Stimulated activated CD8-positive, alpha-beta memory T cell treated with anti-CD3 and anti-CD28 coated beads, Interleukin-15, amount 100 ng/mL, for 48 hours (primary cell): ENCODE data around the gene PPFIBP2.

Experiments used
- DNase-seq, 2 donors: peaks; one replicate each; pipeline ENCODE4 v3.0.0-alpha.2; 2020; ENCODE audit warnings: low read depth in 2 of 2

The PPFIBP2 gene

DNA sequence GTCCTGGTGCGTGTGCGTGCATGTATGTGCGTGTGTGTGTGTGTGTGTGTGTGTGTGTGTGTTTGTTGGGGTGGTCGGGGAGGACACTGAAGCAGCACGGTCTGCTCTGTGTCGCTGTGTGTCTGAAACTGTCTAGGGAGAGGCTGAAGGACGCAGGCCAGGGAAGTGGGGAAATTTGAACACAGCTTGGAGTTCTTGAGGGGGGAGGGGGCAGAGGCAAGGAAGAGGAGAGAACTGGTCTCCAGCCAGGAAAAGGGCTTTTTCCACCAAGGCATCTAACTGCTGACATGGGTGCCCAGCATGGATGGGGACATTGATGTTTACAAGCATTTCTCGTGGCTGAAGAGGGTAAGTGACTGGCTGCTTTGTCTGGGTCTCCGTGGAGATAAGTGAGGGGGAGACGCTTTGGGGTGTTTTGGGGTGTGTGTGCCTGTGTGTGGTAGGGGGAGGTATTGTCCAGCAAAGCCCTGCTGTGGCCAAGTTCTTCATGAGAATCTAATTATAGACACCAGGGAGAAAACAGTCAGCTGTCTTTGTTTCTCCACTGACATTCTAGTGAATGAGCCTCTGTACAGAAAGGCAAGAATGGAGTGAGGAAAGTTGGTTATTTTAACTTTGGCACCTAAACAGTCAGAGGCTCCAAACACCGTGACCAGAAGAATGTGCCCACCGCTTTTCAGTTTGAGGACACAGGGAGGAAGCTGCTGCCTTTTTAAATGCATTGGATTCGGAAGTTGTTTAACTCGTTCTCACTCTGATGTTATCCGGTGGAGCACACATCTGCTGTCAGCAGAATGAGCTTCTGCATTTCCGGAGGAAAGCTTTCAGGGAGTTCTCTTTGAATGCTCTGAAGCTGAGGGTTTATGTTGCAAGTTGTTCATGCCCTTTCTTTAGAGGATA lies 63.7 kb downstream of the PPFIBP2 start:
- DNase-seq, result no peak

DNA sequence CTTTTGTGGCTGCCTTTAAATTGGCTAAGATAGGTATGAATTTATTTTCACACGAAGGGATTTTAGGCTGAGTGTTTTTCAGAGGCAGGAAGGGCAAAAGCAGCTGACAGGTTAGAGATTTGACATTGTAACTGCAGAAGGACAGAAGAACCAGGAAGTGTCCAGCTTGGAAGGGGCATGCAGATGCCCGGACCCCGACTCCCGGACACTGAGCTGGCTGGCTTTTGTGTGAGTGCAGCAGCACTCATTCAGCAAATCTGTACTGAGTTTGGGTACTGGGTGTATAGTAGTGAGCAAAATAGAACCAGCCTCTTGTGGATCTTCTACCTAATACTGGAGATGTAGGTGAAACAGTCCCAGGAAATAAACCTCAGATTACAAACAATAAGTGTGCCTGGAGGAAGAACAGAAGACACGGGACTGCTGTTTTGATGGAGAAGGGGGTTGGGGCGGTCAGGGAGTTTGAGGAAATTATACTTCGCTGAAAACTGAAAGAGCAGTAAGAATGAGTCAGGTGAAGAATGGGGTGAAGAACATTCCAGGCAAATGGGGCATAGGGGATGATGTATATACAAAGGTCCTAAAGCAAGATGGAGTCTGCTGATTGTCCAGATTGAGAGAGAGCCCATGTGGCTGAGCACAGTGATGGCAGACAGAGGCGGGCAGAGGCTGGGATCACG lies 64.6 kb downstream of the PPFIBP2 start:
- DNase-seq, result no peak

DNA sequence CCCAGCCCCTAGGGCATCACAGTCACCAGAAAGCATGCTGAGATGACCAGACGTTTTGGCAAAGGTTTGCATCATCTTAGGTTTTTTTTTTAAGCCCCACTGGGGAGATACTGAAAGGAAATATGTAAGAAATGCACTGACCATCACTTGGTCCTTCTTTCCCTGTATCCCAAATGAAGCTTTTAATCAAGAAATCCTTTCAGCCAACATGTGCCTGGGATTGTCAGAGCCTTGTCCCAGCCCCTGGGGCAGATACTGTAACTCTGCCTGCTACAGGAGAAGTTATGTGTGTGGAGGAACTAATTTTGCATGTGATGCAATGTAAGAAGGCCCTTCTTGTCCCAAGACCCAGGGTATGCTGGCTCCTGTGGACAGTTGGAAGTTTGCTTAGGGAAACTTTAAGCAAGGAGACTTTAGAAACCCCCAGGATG lies 65.6 kb downstream of the PPFIBP2 start:
- DNase-seq, result no peak

DNA sequence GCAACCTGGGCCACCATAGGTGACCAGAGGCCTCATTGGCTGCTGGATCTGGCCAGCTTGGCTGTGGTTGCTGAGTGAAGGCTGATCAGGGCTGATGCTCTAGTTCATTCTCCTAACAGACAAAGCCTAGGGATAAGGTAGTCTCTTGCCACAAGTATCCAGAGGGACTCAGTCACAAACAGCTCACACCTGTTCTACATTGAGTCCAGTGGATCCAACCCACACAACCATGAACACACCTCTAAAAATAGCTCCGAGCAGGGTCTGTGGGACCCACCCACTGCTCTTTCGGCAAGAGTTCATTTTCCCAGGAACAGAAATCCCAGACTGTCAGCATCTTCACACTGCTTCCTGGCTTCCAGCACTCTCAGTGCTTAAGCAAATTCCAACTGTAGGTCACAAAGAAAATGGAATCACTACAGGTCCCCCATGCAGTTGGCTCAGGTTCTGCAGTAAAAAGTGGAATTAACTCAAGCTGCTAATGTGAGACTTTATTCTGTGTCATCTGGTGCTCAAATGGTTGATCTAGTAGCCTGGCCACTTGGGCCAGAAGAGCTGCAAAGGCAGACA lies 67.3 kb downstream of the PPFIBP2 start:
- no peak for DNase-seq

DNA sequence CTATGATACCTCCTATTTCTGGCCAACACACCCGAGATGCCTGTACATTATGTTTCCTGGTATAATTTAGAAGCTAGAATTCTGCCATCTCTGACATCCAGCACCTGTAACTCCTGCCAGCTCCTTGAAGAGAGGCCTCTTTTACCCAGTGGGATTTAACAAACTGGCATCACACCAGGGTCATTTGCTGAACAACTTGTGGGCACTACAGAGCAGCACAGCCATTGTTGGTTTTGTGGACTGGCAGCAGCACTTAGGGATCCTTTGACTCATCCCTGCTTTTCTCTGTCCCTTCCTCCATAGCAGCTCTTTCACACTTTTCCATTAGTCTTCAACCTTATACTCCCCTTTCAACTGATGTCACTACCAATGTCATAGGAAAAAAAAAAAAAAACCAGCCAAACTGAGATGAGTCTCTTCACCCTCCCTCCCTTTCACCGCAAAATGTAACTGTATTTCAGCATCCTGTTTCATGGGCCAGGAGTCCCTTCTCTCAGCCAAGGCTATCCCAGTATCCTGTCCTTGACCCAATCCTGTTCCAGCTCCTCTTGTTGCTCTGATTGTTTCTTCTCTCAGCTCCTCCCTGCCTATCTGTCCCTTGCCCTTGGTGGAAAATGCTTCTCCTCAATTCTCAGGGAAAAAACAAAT lies 68.7 kb downstream of the PPFIBP2 start:
- no peak for DNase-seq

DNA sequence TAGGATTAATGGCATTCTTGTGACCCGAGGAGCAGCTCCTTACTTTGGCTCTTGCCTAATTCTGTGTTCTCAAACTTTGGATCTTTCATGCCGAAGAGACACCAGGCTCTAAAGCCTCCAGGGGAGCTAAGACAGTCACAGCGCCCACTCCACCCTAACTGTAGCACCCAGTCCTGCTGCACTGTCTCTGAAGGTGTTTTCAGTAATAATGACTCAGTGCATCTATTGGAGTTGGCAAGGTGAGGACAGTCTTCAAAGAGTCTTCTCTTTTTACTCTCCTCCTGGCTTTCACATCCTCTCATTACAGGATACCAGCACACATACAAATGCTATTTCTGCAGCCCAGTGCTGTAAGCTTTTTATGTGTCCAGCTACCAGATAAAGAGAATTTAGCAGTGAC lies 69.4 kb downstream of the PPFIBP2 start:
- DNase-seq, result no peak

DNA sequence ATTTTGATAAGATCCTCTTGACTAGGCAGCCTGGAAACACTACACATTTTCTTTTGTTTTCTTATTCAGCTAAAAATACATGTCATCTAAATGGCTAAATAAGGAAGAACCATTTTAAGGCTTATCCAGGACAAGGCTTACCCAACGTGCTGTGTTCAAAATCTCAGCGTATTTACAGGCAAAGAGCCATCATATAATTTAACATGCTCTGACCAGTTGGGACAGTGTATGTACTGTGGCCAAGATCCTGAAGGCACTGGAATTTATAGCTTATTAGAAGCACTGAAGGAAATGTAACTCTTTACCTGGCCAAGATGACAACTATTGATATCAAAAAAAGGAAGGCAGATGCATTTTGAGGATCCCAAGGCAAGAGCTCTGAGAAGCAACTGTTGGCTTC lies 71.1 kb downstream of the PPFIBP2 start:
- DNase-seq, result no peak

DNA sequence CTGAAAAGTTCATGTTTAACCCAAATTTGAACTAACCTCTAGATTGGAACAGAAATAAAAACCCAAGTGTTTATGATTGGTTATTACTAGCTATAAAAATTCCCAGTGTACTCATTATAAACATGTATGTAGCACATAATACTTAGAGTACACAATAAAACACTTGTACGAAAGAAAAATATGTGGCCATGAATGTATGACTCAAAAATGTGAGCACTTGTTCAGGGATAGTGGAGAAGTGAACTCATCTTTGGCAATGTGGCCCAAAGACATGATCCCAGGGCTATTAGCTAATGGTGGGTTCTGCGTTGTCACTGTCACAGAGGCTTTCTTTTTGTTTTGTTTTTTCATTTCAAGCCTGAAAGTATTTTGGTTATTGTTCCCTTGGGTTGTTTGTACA lies 72.0 kb downstream of the PPFIBP2 start:
- no peak for DNase-seq

DNA sequence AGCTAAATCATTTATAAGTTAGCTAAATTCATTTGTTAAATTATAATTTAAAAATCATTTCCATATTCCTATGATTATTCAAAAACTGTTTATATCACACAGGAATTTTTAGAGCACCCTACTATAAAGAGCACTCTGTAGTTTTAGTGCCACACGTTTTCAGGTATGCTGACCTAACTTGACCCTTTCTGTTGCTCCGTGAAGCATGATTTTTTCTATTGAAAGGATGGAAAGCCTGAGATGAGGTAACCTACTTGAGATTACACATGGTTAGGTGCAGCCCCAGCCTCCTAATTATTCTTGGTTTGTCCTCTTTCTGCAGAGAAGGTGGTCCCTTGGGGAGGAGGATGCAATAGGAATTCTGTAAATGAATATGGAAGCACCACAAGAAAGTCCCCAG lies 72.6 kb downstream of the PPFIBP2 start:
- no peak for DNase-seq

DNA sequence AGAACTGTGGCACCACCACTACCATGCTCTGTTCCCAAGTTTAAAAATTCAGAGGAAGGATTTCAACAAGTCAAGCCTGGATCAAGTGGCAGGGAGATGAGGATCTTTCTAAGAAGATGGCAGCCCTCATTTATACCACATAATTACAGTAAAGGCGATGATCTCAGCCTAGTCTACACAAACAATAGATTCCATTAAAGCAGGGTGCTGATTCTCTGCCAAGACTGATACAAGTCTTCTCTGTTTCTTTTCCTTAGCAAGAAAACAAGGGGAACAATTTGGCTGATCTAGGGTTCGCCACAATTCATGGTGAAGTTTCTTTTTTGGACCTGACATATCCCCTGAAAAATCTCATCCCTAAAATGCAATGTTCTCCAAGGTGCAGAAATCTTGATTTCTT lies 73.9 kb downstream of the PPFIBP2 start:
- no peak for DNase-seq

DNA sequence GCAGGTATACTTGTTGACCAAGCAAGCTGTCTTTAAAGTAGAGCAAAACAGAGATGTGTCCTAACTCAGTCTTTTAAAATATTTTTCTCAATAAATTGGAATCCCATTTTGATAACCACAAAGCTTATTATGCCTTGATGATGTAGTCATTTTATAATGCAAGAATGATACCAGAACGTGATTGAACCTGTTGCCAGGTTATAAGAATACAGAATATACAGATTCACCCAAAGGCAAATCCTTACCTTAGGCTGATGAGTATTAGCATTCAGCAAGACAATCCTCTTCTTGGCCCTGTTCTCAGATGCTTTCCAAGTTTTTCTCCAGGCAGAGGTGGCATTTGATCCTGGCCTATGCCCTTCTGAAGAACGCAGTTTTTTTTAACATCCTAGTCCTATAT lies 76.1 kb downstream of the PPFIBP2 start:
- DNase-seq, result no peak

DNA sequence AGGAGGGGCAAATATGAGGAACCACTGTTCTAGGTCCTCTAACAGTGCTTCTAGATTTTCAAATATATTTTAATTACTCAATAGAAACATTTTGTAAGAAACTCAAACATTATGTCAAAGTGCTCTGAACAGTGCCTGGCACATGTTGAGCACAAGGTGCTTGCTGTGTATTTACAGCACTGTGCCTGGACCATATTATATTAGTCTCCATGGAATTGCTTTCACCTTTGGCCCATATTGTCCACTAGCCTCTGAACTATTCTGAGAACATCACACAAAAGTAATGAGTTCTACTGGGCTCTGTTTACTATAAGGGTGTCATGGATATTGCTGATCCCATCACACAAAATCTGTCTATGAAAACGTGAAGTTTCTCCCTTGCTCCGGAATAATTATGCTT lies 76.7 kb downstream of the PPFIBP2 start:
- no peak for DNase-seq

DNA sequence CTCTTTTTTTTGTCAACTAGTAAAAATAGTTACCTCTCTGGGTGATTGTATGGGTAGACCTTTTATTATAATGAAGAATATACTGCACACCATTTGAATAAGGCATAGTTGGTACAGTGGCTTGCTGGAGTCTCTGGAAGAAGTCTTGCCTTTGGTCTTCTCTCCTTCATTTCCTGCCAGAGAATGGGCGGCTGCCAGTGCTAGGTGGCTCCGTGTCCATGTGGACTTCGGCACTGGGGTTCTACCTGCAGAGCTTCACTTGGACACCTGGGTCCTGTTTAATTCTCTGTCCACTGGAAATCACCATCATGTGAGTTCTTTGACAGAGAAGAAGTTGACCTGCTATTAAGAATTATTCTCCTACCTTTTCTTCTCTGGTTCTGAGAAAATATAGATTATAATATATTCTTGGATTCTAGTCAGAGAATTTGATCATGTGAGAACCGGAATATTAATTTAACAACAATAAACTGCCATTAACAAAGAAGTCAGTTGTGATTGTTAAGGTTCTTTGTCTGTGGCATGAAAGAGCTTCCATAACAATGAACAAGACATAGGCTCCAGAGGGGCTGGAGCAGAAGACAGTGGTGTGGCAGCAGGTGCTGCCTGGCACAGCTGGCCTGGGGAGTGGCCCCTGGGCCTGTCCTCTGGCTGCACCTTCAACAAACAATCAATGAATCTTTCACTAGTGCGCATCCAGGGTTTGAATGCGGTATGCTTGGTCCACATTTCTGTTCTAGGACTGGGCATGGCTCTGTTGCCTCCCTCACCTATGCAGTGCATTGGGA lies 77.5 kb downstream of the PPFIBP2 start:
- no peak for DNase-seq

DNA sequence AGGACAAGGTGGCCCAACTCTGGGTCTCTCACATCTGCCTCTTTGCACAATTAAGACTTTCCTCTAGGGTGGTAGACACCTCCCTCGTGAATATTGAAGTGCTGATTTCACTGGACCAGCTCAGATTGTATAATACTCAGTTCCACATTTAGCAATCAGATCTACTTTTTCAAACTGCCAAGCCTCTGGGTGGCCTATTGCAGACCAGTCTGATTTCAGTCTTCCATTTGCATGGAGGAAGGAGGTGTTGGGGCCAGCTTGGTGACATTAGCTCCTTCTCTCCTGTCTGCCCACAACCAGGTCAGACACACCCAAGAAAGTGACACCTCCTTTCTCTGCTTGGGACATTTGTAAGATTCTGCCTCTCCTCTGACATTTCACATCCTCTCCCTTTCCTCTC lies 78.2 kb downstream of the PPFIBP2 start:
- no peak for DNase-seq

DNA sequence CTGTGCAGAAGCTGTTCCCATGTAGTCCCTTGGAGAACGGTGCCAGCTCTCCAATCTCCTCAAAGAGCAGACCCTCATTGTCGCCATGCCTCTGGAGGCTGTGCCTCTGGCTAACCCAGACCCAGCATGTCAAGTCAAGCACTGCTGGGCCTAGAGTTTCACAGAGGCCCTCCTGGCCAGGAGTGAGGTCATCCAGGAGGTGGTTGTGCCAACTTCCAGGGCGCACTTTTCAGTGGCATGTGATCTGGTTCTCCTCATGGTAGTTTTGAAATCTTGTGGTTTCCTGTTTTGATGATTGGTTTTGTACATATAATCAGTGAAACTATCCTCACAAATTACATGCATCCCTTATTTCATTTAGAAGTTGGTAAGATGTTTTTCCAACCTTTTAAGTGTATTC lies 78.9 kb downstream of the PPFIBP2 start:
- no peak for DNase-seq

DNA sequence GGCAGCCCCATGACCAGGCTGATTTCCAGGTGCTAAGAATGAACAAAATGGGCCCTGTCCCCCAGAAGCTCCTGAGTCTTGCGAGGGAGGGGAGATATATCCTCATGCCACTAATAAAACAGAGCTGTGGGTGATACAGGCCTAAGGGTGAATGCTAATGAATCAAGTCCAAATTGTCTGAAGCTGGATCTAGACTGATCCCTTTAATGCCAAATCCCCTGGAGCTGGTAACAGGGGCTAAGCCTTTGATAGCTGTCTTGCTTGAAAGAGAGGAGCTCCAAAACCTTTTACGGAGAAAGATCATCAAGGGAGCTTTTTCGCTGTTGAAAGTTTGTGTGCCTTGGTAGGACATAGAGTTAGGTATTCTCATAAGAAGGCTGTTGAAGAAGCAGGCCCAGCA lies 79.7 kb downstream of the PPFIBP2 start:
- DNase-seq, result no peak

DNA sequence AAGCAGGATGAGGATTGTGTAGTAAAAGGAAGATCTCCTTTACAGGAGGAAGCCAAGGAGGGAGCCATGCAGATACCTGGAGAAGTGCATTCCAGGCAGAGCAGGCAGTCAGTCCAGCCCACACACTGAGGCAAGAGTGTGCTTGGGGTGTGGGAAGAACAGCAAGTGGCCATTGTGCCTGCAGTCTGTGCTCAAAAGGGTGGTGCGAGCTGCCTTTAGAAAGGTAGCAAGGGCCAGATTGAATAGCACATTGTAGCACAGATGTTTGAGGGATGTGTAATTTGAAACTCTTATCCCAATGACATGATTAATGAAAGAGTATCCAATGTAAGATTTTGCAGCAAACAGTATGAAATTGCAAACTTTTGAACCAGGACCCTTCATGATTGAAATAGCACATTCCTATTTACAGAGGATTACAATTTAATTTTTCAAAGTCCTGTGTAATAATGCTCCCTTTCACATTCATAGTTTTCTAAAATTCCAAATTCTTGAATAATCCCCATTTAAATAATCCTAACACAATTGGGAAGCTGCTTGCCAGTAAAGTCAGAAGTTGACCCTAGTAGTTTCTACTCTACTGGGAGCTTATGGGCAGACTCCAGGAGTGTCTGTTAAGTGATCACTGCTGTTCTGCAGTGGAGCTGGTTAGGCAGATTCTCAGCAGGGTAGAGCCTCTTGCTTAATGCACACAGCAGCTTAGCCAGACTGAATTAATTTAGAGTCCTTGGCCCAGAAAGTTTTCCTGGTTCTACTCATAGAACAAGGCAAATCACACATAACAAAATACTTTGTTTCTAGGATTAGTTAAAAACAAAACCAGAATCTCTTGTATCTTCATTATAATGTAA lies 81.4 kb downstream of the PPFIBP2 start:
- no peak for DNase-seq

DNA sequence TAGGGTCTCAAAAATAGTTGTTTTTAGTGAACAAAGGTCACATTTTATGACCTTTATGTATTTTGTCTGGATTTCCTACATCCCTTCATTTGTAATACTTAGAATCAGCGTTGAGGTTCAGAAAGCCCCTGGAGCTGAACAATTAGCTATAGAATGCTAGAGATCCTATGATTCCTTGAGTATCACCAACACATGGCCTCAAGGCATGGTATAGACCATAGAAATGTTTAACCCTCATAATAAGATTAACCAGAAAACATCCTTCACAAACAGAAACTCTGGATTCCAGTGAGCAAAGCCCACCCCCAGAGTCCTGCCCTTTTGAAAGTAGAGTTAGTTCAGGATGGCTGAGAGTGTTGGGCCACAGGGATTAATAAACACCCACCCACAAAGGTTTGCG lies 82.2 kb downstream of the PPFIBP2 start:
- DNase-seq, result no peak

DNA sequence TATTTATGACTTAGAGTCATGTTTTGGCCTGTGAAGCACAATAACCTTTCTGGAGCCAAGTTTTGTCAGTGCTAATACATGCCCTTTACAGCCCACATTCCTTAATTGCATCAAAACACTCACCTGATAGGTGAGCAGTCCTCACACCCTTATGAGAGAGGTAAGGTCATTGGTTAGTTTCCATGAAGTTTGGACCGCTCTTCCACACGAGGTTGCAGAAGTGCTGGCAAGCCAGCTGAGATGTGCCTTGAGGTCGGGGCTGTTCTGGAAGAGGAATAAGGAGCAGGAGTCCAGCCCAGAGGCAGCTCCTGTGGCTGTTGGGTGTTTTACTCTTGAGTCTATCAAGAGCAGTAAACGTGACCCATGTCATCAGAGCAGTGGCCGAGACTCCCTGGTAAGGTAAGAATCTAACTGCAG lies 83.2 kb downstream of the PPFIBP2 start:
- no peak for DNase-seq

DNA sequence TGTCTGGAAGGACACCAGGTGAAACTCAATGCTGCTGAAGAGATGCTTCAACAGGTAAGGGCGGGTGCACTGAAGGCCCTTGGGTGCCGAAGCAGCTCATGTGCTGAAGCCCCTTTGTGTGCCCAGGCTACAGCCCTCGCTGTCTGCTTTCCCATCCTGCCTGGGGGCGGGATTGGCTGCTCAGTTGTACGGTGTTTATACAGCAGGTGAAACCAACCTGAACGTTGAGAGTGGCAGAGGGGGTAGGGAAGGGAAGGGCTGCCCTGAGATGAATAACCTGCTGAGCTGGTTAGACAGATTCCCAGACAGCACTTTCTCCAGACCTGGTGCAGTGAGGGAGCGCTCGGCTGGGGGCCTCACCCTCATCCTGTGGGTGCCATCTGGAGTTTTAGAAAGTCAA lies 83.8 kb downstream of the PPFIBP2 start:
- no peak for DNase-seq

DNA sequence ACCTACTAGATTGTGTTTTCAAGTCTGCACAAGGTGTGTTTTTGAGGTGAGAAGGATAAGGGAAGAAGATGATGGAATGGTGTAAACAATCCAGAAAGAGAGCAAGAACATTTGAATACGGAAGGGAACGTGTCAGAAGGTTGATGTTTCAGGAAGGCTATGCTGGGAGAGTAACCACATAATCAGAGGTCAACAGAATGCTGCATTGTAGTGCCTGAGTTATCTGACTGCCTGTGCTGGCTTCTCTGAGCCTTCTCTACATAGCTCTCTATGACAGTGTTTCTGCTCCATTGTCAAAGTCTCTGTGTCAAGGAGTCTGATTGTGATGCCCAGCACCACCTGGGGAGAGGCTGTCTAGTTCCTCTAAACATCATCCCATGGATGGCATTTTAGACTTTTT lies 85.4 kb downstream of the PPFIBP2 start:
- no peak for DNase-seq
